Inferior parietal cortex (tissue), 1 donor: ENCODE measurements around the gene CXorf38.

Source experiments
- DNase-seq: peaks from one replicate; pipeline ENCODE4 v3.0.0-alpha.2; 2016; ENCODE audit errors: extremely low spot score

CXorf38 gene, protein sequence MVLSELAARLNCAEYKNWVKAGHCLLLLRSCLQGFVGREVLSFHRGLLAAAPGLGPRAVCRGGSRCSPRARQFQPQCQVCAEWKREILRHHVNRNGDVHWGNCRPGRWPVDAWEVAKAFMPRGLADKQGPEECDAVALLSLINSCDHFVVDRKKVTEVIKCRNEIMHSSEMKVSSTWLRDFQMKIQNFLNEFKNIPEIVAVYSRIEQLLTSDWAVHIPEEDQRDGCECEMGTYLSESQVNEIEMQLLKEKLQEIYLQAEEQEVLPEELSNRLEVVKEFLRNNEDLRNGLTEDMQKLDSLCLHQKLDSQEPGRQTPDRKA

DNA sequence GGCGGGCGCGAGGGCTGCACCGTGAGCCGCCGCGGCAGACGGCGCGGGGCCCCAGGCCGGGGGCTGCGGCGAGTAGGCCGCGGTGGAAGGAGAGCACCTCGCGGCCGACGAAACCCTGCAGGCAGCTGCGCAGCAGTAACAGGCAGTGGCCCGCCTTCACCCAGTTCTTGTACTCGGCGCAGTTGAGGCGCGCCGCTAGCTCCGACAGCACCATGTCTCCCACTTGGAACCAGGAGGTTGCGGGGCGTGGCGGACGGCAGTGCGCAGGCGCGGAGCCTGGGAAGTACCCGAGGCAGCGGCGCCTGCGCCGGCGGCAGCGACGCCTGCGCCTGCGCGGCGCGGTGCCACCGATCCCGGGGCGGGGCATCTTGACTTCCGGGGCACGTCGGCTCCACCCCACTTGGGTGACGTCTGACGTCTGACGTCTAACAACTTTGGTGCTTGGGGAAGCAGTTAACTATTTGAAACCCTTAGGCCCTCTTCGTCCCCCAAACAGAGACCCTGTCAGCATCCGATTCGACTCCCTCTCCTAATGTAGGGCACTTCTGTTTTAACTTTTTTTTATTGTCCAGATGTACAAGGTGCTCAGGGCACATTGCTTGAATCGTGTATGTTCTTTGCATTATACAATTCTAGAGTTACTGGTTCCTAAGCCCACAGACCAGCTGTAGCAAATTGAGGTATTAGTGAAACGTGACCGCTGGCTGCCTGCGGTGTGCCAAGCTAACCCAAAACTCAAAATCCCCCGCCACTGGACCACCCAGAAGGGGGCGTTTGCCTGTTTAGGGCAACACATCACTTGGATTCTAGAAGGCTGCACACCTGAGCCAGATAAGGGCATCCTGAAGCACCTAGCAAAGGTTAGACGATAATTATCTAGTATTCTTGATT is at the start of gene CXorf38:
CXorf38 (minus strand) TSS at position 255 of the 891 bp plus-strand sequence; CDS start at position 214, 41 bp downstream.
- DNase-seq = peak; percentile 78

- DNase-seq = no peak
These were observed 47.4 kb upstream of the CXorf38 start for GRCh38 chrX:40694802-40695201.

GRCh38 chrX:40688929-40689328 is 41.6 kb upstream of the CXorf38 start:
- DNase-seq = no peak

- no peak for DNase-seq
These were observed 39.8 kb upstream of the CXorf38 start for GRCh38 chrX:40687169-40687568.

- no peak for DNase-seq
These were observed 38.1 kb upstream of the CXorf38 start for GRCh38 chrX:40685362-40685918.

DNA sequence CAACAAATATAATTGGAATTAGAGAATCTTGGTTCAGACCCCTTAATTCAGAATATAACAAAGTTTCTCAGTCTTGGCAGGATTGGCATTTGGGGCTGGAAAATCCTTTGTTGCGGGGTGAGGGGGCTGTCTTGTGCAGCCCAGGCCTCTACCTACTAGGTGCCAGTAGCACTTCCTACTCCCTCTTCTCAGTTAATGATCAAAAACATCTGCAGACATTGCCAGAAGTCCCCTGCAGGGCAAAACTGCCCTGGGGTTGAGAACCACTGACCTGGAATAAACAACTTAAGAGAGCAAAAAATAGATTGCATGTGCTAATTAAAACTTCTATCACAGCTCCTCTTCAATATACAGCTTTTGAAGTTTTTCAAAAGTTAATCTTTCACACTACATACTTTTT is 36.7 kb upstream of the CXorf38 start:
- no peak for DNase-seq

DNA sequence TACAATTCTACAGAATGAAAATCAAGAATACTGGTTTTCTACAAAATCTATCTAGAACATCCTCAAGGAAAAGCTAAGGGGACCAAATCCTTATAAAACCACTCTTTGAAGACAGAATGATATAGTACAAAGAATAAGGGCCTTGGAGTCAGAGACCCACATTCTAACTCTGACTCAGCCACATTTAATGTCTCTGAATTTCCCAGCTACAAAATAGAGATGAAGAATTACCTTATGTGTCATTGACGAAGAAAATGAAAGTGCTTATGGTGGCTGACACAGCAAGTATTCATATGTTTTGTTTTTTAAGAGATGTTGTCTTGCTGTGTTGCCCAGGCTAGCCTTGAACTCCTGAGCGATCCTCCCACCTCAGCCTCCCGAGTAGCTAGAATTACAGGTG is 35.9 kb upstream of the CXorf38 start:
- DNase-seq = no peak

- DNase-seq = no peak
These were observed 23.8 kb upstream of the CXorf38 start for GRCh38 chrX:40671126-40671525.

- no peak for DNase-seq
These were observed 16.7 kb upstream of the CXorf38 start for GRCh38 chrX:40663880-40664630.

DNA sequence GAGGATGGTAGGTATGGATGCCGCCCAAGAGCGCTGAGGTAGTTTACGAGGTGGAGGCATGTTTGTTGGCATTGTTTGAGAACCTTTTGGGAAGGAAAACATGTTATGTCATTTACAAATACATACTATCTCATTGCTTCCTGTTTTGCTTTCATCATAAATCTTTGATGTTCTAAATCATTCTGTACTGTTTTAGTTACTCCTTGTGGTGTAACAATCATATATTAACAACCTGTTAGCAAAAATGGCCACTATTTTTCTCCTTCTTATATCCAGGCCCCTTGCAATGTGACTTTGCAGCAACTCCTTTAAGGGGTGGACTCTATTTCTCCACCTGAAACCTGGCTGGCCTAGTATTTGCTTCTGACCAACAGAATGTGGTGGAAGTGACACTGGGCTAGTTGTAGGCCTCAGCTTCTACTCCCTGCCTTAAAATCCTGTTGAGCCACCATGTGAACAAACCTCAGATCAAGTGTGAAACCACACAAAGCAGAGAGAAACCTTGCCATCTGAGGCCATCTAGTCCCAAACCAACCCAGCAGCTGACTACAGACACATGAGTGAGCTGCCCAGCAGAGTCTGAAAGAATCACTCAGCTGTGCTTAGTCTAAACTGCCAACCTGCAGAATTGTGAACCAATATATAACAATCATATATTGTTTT is 15.8 kb upstream of the CXorf38 start:
- no peak for DNase-seq

GRCh38 chrX:40661489-40661888 is 14.1 kb upstream of the CXorf38 start:
- DNase-seq = no peak

GRCh38 chrX:40660381-40660780 is 13.0 kb upstream of the CXorf38 start:
- DNase-seq = no peak

DNA sequence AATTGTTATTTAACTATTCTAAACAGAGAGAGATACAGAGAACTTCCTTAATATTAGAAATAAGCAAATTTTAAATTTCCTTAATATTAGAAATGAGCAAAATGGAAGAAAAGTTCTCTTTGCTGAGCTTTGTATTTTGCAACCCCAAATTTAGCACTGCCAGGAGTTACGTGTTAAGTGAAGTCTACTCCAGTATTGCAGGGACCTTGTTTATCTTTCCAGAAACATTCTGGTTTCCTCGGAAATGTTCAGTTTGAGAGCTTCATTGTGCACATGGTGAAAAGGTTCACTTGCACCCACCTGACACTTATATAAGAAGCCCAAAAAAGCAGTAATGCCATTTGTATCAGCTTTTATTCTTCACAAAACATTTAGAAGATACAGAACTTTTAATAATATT is 6.2 kb upstream of the CXorf38 start:
- no peak for DNase-seq

DNA sequence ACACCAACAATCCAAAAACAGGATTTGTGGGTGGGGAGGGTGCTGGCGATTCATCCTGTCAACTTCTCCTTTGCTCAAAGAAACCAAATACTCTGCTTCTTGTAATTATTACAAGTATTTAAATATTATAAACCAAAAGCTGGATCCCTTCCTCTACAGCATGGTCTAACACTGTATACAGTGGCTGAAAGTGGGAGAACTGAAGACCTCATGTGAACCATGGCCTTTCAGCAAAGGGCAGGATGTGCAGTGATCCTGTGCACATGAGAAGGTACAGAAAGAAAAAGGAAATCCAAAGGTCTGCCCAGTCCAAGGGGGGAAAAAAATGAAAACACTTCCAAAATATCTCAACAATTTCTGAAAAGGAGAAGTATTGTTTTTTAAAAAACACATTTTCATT is 5.3 kb upstream of the CXorf38 start:
- DNase-seq = no peak

GRCh38 chrX:40651620-40652223 is 4.4 kb upstream of the CXorf38 start:
- peak; percentile 79 for DNase-seq

DNA sequence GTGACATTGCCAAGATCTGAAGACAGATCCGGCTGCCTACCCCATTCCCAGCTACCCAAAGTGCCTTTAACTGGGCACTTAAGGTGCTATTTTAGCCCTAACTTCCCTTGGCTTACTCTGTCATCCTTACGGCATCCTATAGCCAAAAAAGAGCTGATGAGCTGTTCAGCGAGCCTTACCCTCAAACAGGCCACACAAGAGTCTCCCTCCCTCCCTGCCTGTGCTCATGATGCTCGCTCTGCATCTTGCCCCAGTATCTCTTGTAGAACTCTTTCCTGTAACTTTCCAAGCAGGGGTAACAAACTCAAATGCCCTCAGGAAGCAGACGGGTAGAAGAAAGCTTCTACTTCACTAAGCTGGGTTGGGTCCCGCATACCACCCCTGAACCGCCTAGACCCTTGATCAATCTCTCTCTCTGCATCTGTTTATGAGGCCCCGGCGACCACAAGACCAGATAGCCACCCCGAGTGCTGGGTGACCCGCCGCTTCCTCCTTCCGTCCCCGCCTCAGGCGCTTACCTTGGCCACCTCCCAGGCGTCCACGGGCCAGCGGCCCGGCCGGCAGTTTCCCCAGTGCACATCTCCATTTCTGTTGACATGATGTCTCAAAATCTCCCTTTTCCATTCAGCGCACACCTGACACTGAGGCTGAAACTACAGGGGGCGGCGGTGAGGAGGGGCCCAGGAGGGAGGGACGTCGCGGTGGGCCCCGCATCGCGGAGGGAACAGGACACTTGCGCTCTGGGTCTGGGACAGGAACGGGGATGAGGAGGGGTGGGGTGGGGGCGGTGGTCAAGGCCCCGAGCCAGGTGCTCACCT is 663 bp downstream of the CXorf38 start:
- DNase-seq = no peak

GRCh38 chrX:40644821-40645358 is 2.5 kb downstream of the CXorf38 start:
- no peak for DNase-seq

- DNase-seq = no peak
These were observed 3.2 kb downstream of the CXorf38 start for GRCh38 chrX:40644176-40644575.

- no peak for DNase-seq
These were observed 9.7 kb downstream of the CXorf38 start for GRCh38 chrX:40637687-40638086.

DNA sequence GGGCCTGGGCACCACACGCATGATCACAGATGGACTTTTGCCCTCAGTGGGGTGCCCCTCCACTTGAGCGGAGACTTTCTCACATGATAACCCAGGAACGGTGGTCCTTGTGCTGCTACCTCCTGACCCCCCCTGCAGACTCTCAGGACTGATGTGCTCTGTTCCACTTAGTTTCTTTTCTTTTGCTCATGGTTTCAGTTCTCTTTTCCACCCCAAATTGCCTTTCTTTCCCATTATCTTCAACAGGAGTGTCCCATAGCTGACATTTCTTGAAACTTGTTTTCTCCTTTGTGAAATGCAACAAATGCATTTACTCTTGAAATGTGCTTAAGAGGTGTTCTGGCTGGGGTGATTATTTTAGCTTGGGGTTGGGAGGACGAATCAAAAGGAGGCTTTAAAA is 15.2 kb downstream of the CXorf38 start:
- no peak for DNase-seq
